GM12864 (cell line): ENCODE data around the gene RPS14.

Experiments
- DNase-seq: peaks from one replicate; pipeline ENCODE4 v3.0.0-alpha.2; 2011; ENCODE audit warnings: low read depth
- H3K4me3 ChIP-seq: 2 replicates; pipeline ENCODE4 v1.5.1; 2011; ENCODE audit warnings: mild to moderate bottlenecking, low read depth, low read length, control low read depth
- TF ChIP-seq, protein P1 (sequence below): IDR thresholded peaks from 2 replicates; pipeline ENCODE4 v1.5.1; 2011; ENCODE audit warnings: low read depth, mild to moderate bottlenecking, moderate library complexity, low read length, control low read depth, inconsistent platforms; ENCODE audit errors: missing control alignments

Gene RPS14

DNA sequence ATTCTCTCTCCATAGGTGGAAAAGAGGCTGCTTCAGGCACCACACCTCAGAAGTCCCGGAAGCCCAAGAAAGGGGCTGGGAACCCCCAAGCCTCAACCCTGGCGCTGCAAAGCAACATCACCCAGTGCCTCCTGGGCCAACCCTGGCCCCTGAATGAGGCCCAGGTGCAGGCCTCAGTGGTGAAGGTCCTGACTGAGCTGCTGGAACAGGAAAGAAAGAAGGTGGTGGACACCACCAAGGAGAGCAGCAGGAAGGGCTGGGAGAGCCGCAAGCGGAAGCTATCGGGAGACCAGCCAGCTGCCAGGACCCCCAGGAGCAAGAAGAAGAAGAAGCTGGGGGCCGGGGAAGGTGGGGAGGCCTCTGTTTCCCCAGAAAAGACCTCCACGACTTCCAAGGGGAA is 53.3 kb downstream of the RPS14 start:
- no peak overlapping the region for H3K4me3 ChIP-seq
- DNase-seq: no peak
- TF ChIP-seq, protein P1, sequence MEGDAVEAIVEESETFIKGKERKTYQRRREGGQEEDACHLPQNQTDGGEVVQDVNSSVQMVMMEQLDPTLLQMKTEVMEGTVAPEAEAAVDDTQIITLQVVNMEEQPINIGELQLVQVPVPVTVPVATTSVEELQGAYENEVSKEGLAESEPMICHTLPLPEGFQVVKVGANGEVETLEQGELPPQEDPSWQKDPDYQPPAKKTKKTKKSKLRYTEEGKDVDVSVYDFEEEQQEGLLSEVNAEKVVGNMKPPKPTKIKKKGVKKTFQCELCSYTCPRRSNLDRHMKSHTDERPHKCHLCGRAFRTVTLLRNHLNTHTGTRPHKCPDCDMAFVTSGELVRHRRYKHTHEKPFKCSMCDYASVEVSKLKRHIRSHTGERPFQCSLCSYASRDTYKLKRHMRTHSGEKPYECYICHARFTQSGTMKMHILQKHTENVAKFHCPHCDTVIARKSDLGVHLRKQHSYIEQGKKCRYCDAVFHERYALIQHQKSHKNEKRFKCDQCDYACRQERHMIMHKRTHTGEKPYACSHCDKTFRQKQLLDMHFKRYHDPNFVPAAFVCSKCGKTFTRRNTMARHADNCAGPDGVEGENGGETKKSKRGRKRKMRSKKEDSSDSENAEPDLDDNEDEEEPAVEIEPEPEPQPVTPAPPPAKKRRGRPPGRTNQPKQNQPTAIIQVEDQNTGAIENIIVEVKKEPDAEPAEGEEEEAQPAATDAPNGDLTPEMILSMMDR: no peak

- TF ChIP-seq, protein P1: no peak
- DNase-seq: no peak
- no peak overlapping the region for H3K4me3 ChIP-seq
These were observed 53.9 kb downstream of the RPS14 start for GRCh38 chr5:150395688-150395975.

- DNase-seq: no peak
- TF ChIP-seq, protein P1: no peak
These were observed 54.4 kb downstream of the RPS14 start for GRCh38 chr5:150394912-150395687.

DNA sequence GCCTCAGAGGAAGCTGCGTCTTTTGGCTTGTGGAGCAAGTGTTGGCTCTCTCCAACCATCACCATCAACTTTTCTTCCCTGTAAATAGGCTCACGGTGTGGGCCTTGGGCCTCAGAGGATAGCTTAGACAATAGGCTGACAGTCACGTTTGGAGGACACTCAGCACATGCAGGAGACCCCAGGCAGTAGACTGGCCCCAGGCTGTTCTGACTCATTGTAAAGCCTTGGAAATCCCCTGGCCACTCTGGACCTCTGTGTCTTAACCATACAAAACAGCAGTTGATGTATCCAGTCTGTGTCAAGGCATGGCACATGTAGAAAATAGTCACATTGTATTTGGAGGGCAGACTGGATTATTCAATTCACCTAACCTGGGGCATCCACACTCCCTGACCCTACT is 55.4 kb downstream of the RPS14 start:
- no peak overlapping the region for H3K4me3 ChIP-seq
- no peak for DNase-seq
- TF ChIP-seq, protein P1: no peak

More at GRCh38 chr5:150394912-150395687, 54.4 kb downstream of the RPS14 start:
- H3K4me3 ChIP-seq: no peak overlapping the region

DNA sequence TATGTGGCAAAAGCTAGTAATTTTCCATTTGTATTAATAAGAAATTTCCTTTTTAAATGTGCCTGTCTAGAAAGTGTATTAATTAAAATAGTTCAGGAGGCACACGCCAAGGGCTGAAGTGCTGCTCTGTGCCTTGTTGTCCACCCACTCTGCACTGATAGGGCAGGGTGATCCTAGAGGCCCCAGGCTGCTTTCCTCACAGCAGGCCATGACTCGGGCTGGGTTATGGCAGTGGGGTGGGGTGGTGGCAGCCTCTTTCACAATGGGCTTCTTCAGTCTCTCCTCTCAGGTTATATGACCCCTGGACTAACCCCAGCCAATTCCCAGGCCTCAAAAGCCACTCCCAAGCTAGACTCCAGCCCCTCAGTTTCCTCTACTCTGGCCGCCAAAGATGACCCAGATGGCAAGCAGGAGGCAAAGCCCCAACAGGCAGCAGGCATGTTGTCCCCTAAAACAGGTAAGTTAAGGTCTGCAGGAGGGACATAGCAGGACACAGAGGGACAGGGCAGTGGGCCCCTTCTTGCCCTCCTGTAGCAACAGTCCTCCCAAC is 56.4 kb downstream of the RPS14 start:
- no peak for DNase-seq
- no peak overlapping the region for H3K4me3 ChIP-seq
- TF ChIP-seq, protein P1: no peak

- no peak for DNase-seq
- H3K4me3 ChIP-seq: no peak overlapping the region
- TF ChIP-seq, protein P1: no peak
These were observed 56.9 kb downstream of the RPS14 start for GRCh38 chr5:150392680-150393079.
